Esophagus squamous epithelium (tissue), 5 donors: ENCODE measurements around the gene AXIN1. TPM values are rescaled to one million over a fixed set of nuclear protein-coding genes. Genes with fewer than 3 reads are reported as not detected.

Source experiments
- DNase-seq: peaks from one replicate; lab custom pipeline; 2025; lab: John Stamatoyannopoulos, UW
- H3K27ac ChIP-seq, 4 donors: fragments of 200-600 bp; sonication (generic); one replicate each; pipeline ENCODE4 v1.5.1; 2016 to 2019; ENCODE audit warnings: mild to moderate bottlenecking in 1 of 4
- H3K27me3 ChIP-seq, 4 donors: fragments of 200-600 bp; sonication (generic); 1 replicate in 3 of 4; 2 replicates in 1 of 4; pipeline versions ENCODE4 v1.5.1 to v1.6.0; 2017 to 2021; ENCODE audit warnings: antibody characterized with exemption in 1 of 4
- H3K36me3 ChIP-seq, 3 donors: fragments of 200-600 bp; sonication (generic); one replicate each; pipeline ENCODE4 v1.5.1; 2016 to 2019
- H3K4me1 ChIP-seq, 3 donors: fragments of 200-600 bp; sonication (generic); one replicate each; pipeline ENCODE4 v1.5.1; 2017 to 2019
- H3K4me3 ChIP-seq, 4 donors: fragments of 200-600 bp; sonication (generic); 1 replicate in 3 of 4; 2 replicates in 1 of 4; pipeline ENCODE4 v1.5.1; 2016 to 2019; ENCODE audit warnings: mild to moderate bottlenecking in 2 of 4, moderate library complexity in 1 of 4
- H3K9me3 ChIP-seq, 3 donors: fragments of 200-600 bp; sonication (generic); one replicate each; pipeline ENCODE4 v1.5.1; 2016 to 2019
- CTCF ChIP-seq, 6 experiments: fragments of 450-650 bp in 4 of 6; fragments of 200-600 bp in 2 of 6; sonication (generic) in 2 of 6; IDR thresholded peaks; one replicate each; pipeline ENCODE4 v1.5.1; 2016 to 2019; ENCODE audit warnings: antibody characterized with exemption in 6 of 6, mild to moderate bottlenecking in 4 of 6, moderate library complexity in 4 of 6
- POLR2A ChIP-seq, 4 donors: fragments of 450-650 bp; IDR thresholded peaks; one replicate each; pipeline ENCODE4 v1.6.1; 2017; ENCODE audit warnings: antibody characterized with exemption in 4 of 4, mild to moderate bottlenecking in 4 of 4, moderate library complexity in 3 of 4
- WGBS, 2 donors: methylation state at CpG; one replicate each; pipeline ENCODE4 v1.1.5; 2018; 5-methylcytosine and 5-hydroxymethylcytosine counted together
- intact Hi-C: fragments of 100-400 bp; cut with DNase I; formaldehyde crosslinking; loops from one replicate; pipeline ENCODE4 v1.15.0; 2022
- total RNA-seq, 4 donors: library from RNA; depleted of rRNA; stranded (reverse); fragments of >200 nt; gene quantifications; one replicate each; pipeline ENCODE4 v1.1.0, GENCODE V29; 2016
- donor health status: DM: yes; HTN: yes; CAD: no.

AXIN1 gene
- total RNA-seq, 4 donors from 2014 or later, result 17.8 to 32.2 (median 22.2) TPM

- no peak for DNase-seq
- Histone ChIP-seq H3K36me3 (peaks cover 0 to 43% (median 0%) of the 10 kb centered on the region in 3 donors), H3K27ac (no peak overlapping the region), H3K9me3 (no peaks in the 10 kb centered on the region), H3K4me1 (peaks cover 0 to 19% (median 7%) of the 10 kb centered on the region in 3 donors), H3K4me3 (no peak overlapping the region), H3K27me3 (no peaks in the 10 kb centered on the region)
- 90 to 94% methylated on average over 12 of the region's 12 CpGs for WGBS, 2 donors
- intact Hi-C loops, result no loop called here
- TF ChIP-seq CTCF (IDR thresholded peaks at IDR 0.05) (no peak), POLR2A (IDR thresholded peaks at IDR 0.05) (no peak)
Observed at GRCh38 chr16:247027-247426, 105.5 kb downstream of the AXIN1 start.

- Histone ChIP-seq H3K4me1 (peaks cover 0 to 38% (median 20%) of the 10 kb centered on the region in 3 donors), H3K9me3 (no peaks in the 10 kb centered on the region), H3K36me3 (peaks cover 0 to 24% (median 0%) of the 10 kb centered on the region in 3 donors), H3K27me3 (no peaks in the 10 kb centered on the region), H3K27ac (no peak overlapping the region), H3K4me3 (no peak overlapping the region)
- DNase-seq, result no peak
- intact Hi-C loops, result no loop called here
- 88 to 96% methylated on average over 6 to 9 of the region's 9 CpGs for WGBS, 2 donors
- TF ChIP-seq POLR2A (IDR thresholded peaks at IDR 0.05) (no peak), CTCF (IDR thresholded peaks at IDR 0.05) (no peak)
Observed at GRCh38 chr16:245105-245504, 107.4 kb downstream of the AXIN1 start.

GRCh38 chr16:243348-243747 lies 109.2 kb downstream of the AXIN1 start:
- WGBS, 2 donors, result 60% methylated on average over 4 of the region's 4 CpGs
- no peaks in the 10 kb centered on the region for H3K27me3 ChIP-seq
- no peak for DNase-seq

GRCh38 chr16:242281-242680 lies 110.2 kb downstream of the AXIN1 start:
- Histone ChIP-seq H3K27me3 (no peaks in the 10 kb centered on the region), H3K4me1 (peaks cover 0 to 47% (median 25%) of the 10 kb centered on the region in 3 donors), H3K27ac (peak overlapping the region; percentile 44 to 75 (median 63)), H3K9me3 (no peaks in the 10 kb centered on the region), H3K36me3 (peaks cover 0 to 8% (median 0%) of the 10 kb centered on the region in 3 donors), H3K4me3 (no peak overlapping the region)
- 80 to 90% methylated on average over 10 of the region's 10 CpGs for WGBS, 2 donors
- no peak for DNase-seq
- TF ChIP-seq CTCF (IDR thresholded peaks at IDR 0.05) (no peak), POLR2A (IDR thresholded peaks at IDR 0.05) (no peak)
- intact Hi-C loops, result no loop called here

More at GRCh38 chr16:243348-243747, 109.2 kb downstream of the AXIN1 start:
- intact Hi-C loops, result no loop called here
- Histone ChIP-seq H3K27ac (peak overlapping the region in 2 of 4 donors; percentile 6 to 23), H3K4me3 (no peak overlapping the region), H3K4me1 (peaks cover 0 to 47% (median 25%) of the 10 kb centered on the region in 3 donors), H3K9me3 (no peaks in the 10 kb centered on the region), H3K36me3 (peaks cover 0 to 6% (median 0%) of the 10 kb centered on the region in 3 donors)
- TF ChIP-seq CTCF (IDR thresholded peaks at IDR 0.05) (no peak), POLR2A (IDR thresholded peaks at IDR 0.05) (no peak)

- 79 to 95% methylated on average over 7 to 8 of the region's 8 CpGs for WGBS, 2 donors
Observed at GRCh38 chr16:240559-240958, 112.0 kb downstream of the AXIN1 start.

More at GRCh38 chr16:240559-240958, 112.0 kb downstream of the AXIN1 start:
- no peaks in the 10 kb centered on the region for H3K27me3 ChIP-seq
- H3K9me3 ChIP-seq, result no peaks in the 10 kb centered on the region
- peaks cover 0 to 8% (median 0%) of the 10 kb centered on the region in 3 donors for H3K36me3 ChIP-seq
- no peak for TF ChIP-seq POLR2A (IDR thresholded peaks at IDR 0.05)
- no peak for TF ChIP-seq CTCF (IDR thresholded peaks at IDR 0.05)
- peak overlapping the region in 3 of 4 donors; percentile 44 to 75 (median 71) for H3K27ac ChIP-seq
- H3K4me3 ChIP-seq, result no peak overlapping the region
- no peak for DNase-seq
- H3K4me1 ChIP-seq, result peaks cover 0 to 57% (median 33%) of the 10 kb centered on the region in 3 donors
- intact Hi-C loops, result no loop called here
